Embryonic facial prominence (tissue), 1 donor: Measurements from ENCODE around the gene GRM2.

Experiments used
- DNase-seq: peaks from one replicate; pipeline ENCODE4 v3.0.0-alpha.2; 2016; ENCODE audit errors: extremely low spot score

Gene GRM2

GRCh38 chr3:51705276-51706020 is 1.4 kb upstream of the GRM2 start:
- DNase-seq, result no peak

GRCh38 chr3:51706021-51706485 is 815 bp upstream of the GRM2 start:
- no peak for DNase-seq

- DNase-seq, result no peak
Measured at GRCh38 chr3:51708216-51708845, 1.5 kb downstream of the GRM2 start.

GRCh38 chr3:51709004-51709420 is 2.1 kb downstream of the GRM2 start:
- DNase-seq, result no peak

- DNase-seq, result no peak
Measured at GRCh38 chr3:51709675-51710074, 2.8 kb downstream of the GRM2 start.

GRCh38 chr3:51710631-51711351 is 3.9 kb downstream of the GRM2 start:
- DNase-seq, result no peak

GRCh38 chr3:51711352-51712037 is 4.6 kb downstream of the GRM2 start:
- no peak for DNase-seq

GRCh38 chr3:51712038-51712420 is 5.2 kb downstream of the GRM2 start:
- DNase-seq, result no peak

GRCh38 chr3:51712511-51712931 is 5.7 kb downstream of the GRM2 start:
- DNase-seq, result no peak

GRCh38 chr3:51712963-51713362 is 6.1 kb downstream of the GRM2 start:
- DNase-seq, result no peak

- no peak for DNase-seq
Measured at GRCh38 chr3:51715231-51715976, 8.5 kb downstream of the GRM2 start.

- no peak for DNase-seq
Measured at GRCh38 chr3:51715977-51716294, 9.1 kb downstream of the GRM2 start.

- DNase-seq, result no peak
Measured at GRCh38 chr3:51716805-51717204, 9.9 kb downstream of the GRM2 start.

- DNase-seq, result no peak
Measured at GRCh38 chr3:51717446-51717845, 10.6 kb downstream of the GRM2 start.

- no peak for DNase-seq
Measured at GRCh38 chr3:51717947-51718346, 11.1 kb downstream of the GRM2 start.

GRCh38 chr3:51718547-51719409 is 11.9 kb downstream of the GRM2 start:
- no peak for DNase-seq

GRCh38 chr3:51719410-51720025 is 12.7 kb downstream of the GRM2 start:
- DNase-seq, result no peak

- DNase-seq, result no peak
Measured at GRCh38 chr3:51720292-51721061, 13.6 kb downstream of the GRM2 start.

GRCh38 chr3:51721062-51721745 is 14.3 kb downstream of the GRM2 start:
- no peak for DNase-seq
